ENCODE data around the gene ECSCR.
A peak's percentile ranks its signal among the peaks of the same experiment; 100 is the strongest.
"Not testable (repeated sequence)": the region's sequence is repeated elsewhere in the genome, so short reads cannot be mapped to it uniquely, and the experiment has no call there.

Gene ECSCR, protein sequence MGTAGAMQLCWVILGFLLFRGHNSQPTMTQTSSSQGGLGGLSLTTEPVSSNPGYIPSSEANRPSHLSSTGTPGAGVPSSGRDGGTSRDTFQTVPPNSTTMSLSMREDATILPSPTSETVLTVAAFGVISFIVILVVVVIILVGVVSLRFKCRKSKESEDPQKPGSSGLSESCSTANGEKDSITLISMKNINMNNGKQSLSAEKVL

DNA sequence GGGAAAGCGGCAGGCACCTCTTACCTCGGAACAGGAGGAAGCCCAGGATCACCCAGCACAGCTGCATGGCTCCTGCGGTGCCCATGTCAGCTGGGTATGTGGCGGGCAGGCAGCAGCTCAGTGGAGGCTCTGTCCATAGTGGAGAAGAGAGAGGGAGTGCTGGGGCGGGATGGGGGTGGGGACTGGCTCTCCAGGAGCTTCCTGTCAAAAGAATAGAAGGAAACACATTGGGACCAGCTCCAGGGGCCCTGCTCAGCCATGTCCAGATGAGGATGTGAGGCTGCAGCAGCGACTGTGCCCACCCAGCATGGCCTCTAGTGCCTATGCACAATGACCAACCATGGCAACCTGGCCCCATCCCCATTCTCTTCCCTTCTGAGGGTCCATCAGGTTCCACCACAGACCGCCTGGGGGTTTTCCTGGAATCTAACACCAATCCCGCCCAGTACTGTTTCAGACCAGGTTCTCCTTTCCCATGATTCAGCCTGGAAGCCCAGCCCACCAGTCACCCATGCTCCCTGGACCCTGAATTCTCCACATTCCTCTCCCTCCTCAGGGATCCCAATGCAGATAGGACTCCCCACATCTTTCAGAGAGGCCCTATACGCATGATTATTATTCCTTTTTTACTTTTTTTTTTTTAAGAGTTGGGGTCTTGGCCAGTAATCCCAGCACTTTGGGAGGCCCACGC lies at the start of gene ECSCR:
TSS of gene ECSCR (minus strand) at position 158 of the 691 bp plus-strand sequence. CDS start at position 85, 73 bp downstream.
- DNase-seq: no peak

- not testable (repeated sequence) for DNase-seq
Measured at GRCh38 chr5:139504722-139505121, 42.2 kb upstream of the ECSCR start.

- DNase-seq: not testable (repeated sequence)
Measured at GRCh38 chr5:139503879-139504278, 41.3 kb upstream of the ECSCR start.

- DNase-seq: not testable (repeated sequence)
Measured at GRCh38 chr5:139503036-139503817, 40.7 kb upstream of the ECSCR start.

GRCh38 chr5:139501381-139501780 lies 38.8 kb upstream of the ECSCR start:
- DNase-seq: no peak

DNA sequence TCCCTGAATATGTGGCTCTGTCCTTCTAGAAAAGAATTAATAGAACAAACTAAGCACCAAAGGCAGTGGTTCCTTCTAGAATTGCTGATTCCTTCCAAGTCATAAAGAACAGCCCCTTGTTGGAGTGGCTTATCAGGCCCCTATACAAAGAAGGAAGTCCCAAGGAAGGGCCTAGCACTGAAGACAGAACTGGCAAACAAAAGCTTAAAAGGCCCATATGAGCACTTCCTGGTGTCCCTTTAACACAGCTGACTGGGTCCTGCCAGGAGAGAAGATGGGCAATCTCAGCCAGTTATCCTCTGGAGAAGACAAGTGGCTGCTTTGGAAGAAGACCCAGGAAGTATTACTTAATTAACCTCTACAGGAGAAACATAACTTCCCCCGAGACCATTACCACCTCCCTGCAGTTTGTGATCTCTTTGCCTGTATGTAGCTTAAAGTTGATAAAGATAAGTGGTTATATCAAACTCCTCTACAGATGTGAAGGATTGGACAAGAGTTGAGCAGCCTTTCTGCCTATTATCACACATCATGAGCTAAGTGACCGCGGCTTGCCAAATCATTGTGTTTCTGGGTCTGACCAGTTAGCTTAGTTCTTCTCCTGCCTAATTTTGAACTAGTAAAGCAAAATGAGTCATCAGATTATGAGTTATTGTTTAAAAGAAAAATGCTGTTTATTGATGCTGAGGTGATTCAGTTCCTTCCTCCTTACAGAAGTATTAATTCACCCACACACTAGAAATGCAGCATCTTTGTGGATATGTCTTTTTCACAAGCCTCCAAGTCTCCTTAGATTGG lies 33.3 kb upstream of the ECSCR start:
- DNase-seq: peak; percentile 32

DNA sequence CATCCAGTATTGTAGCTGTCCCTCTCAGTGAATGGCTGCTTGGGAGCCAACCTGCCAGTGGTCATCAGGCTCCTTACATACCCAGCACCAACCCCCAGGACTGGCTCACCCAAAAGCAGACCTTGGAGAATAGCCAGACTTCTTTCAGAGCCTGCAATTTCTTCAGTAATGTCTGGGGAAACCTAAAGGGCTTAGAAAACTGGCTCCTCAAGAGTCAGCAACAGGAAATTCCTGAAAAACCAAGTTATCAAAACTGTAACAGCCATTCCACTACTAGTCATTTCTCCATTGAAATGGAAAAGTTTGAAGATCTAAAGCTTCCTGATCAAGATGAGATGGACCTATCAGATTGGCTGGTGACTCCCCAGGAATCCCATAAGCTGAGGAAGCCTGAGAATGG lies 32.3 kb upstream of the ECSCR start:
- DNase-seq: no peak

GRCh38 chr5:139494256-139494655 lies 31.7 kb upstream of the ECSCR start:
- no peak for DNase-seq

DNA sequence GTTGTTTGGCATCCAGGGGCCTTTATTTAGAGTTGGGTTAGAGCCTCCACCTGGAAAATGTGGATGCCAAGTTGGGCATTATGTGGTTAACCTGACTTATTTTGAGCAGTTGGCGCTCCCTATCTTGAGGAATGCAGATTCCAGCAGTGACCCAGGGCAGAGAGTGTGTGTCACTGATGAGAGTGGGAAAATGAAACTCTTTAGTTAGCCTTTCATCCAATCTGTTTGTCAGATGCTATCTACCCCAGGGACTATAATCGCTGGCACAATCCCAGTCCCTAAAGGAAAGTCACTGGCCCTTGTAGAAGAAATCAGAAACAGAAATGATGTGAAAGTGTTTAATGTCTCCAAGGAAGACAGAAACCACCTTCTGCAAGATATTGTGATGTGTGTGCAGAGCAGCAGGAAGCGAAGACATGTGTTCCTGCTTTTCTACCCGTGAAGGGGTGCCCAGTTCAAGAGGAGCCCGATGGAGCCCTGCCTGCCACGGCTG lies 30.2 kb upstream of the ECSCR start:
- no peak for DNase-seq

DNA sequence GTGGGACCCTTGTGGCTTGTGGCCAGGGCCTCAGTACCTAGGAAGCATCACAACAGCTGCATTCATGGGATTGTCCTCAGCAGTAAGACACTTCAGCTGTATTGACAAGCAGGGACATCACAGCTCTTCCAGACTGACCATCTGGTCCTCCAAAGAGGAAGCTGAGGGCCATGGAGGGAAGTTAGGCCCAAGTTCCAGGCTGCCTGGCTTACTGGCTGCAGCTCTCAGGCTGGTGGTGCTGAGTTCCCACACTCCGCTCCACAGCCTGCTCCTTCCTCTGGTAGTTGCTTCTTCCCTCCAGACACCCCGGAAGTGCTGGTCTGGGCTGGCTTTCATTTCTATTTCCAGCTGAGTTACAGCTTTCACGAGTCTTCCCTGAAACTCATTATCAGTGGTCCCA lies 25.7 kb upstream of the ECSCR start:
- DNase-seq: no peak

- no peak for DNase-seq
Measured at GRCh38 chr5:139486201-139486600, 23.7 kb upstream of the ECSCR start.

DNA sequence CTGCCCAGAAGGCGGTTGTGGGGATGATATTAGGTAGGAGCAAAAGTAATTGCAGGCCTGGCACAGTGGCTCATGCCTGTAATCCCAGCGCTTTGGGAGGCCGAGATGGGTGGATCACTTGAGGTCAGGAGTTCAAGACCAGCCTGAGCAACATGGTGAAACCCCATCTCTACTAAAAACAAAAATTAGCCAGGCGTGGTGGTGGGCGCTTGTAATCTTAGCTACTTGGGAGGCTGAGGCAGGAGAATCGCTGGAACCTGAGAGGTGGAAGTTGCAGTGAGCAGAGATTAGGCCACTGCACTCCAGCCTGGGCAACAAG lies 20.3 kb upstream of the ECSCR start:
- not testable (repeated sequence) for DNase-seq

DNA sequence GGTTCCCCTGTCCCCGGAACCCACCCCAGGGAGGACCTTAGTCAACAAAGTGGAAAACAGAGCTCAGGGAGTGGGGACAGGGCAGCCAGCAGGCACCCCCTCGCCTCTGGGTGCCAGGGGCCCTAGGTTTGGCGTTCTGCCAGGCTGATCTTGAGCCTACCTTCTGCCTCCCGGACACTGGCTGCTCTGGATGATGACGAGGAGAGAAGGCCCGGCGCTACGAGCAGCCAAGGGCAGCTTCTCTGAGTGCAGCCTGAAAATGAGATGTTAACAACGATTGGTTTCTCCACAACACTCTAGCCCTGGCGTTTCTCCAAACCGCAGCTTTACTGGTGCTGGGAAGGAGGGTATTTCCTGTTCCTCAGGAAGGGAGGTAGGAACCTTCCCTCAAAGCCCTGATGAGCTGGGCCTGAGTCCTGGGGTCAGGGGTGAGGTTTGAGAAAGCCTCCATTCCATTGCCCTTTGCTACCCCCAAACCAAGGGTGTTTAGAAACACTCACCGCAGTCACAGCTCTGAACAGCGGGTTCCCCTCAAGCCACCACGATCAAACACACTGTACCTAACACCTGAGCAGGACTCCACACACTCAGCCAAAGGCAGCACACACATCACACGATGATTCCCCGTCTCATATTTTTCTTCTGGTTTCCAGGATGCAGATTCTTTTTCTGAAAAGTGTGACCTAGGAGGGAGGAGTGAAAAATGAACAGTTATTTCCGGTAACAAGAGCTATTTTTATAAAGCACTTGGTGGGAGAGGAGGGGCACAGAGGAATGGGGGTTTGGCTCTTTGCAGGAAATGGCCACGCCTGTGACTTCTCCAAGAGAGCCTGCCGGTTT lies 19.7 kb upstream of the ECSCR start, which contains the start of gene STING1:
TSS of gene STING1 (minus strand) at position 709 of the 840 bp plus-strand sequence. CDS start 1,054 bp downstream, outside the sequence.
- peak; percentile 76 for DNase-seq

- peak; percentile 55 for DNase-seq
Measured at GRCh38 chr5:139481580-139482049, 19.1 kb upstream of the ECSCR start.

- peak; percentile 53 for DNase-seq
Measured at GRCh38 chr5:139481122-139481533, 18.6 kb upstream of the ECSCR start.

DNA sequence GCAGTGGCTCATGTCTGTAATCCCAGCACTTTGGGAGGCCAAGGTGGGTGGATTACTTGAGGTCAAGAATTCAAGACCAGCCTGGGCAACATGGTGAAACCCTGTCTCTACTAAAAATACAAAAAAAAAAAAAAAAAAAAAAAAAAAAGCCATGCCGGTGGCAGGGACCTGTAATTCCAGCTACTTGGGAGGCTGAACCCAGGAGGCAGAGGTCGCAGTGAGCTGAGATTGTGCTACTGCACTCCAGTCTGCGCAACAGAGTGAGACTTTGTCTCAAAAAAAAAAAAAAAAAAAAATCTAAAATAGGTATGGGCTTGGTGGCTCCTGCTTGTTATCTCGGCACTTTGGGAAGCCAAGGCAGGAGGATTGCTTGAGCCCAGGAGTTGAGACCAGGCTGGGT lies 17.2 kb upstream of the ECSCR start:
- not testable (repeated sequence) for DNase-seq

GRCh38 chr5:139478657-139479423 lies 16.3 kb upstream of the ECSCR start:
- not testable (repeated sequence) for DNase-seq

DNA sequence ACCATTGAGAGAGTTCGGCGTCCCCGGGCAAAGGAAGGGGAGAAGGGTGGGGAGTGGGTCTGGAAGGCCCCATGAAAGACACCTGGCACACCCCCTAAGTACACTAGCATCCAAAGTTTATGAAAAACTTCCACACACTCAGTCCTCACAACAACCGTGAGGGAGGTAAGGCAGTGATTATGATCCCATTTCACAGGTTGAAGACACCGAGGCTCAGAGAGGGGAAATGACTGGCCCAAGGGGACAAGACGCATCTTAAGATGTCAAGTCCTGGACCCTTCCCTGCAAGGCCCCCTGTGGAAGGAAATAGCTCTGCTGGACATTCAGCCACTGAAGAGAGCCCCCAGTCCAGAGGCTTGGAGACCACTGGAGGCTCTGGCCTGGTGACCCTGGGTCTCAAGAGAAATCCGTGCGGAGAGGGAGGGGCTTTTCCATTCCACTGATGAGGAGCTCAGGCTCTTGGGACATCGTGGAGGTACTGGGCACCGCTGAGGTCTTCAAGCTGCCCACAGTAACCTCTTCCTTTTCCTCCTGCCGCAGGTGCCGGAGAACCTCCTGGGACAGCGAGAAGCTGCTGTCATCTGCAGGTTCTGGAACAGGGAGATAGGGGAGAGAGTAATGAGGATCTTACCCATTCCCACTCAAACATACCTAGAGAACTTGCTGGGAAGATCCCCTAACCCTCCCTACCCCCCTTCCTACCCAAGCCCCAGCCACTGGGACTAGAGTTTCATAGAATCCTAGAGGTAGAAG lies 13.5 kb upstream of the ECSCR start:
- no peak for DNase-seq

DNA sequence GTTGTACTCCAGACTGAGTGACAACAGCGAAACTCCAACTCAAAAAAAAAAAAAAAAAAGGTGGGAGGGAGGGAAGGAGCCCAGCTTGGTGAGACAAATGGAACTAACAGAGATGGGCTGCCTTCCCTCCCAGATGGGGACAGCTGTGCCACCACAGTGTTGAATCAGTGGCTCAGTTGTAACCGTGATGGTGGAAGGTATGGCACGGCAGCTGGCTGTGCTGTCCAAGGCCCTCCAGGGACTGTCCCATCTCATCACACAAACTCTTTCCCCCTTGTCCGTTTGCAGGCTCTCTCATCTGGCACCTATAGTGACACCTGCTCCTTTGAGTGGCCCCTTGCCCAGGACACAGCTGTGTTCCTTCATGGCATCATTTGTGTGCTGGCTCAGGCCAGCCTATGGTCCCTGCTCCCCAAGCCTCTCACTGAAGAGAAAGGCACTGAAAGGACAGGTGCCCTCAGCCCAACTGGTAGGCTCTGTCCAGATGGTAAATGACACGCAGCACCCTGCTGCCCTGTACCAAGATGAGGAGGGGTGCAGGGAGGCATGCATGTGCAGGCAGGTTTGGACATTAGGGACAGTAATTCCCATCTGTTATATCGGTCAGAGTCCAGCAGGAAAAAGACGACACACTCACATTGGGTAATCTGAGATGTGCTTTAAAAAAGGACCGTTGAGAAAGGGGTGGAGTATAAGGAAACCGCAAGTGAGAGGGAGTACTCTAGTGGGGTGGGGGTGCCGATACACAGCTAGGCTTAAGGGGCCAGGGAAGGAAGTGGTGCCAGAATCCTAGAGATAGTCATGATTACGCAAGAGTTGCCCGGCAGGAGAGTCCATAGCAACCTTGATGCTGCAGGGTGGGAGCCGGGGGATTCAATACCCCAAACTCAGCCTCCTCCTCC lies 12.6 kb upstream of the ECSCR start:
- peak; percentile 56 for DNase-seq

Measured in activated CD4-positive, alpha-beta T cell treated with anti-CD3 and anti-CD28 coated beads, Interleukin-10, Interleukin-2, amounts not matched to agents 100 ng/mL and 50 ng/mL, durations not matched to agents 16 hours and 8 hours (primary cell).